GM21717 (cell line): Measurements from ENCODE around the gene TRIM67.
"Not testable (repeated sequence)": the region's sequence is repeated elsewhere in the genome, so short reads cannot be mapped to it uniquely, and the experiment has no call there.

Experiments
- ATAC-seq: cut with Tn5 transposase; IDR thresholded peaks from one replicate; pipeline ENCODE4 v1.9.1; 2021; ENCODE audit warnings: mild to moderate bottlenecking, moderate library complexity; ENCODE audit not compliant: unreplicated experiment

Gene TRIM67

GRCh38 chr1:231161667-231162296 lies at the start of gene TRIM67:
TRIM67 (plus strand) TSS chr1:231162058; CDS start chr1:231162970, 912 bp downstream.
- ATAC-seq, result no peak

- ATAC-seq, result no peak
Measured at GRCh38 chr1:231116738-231117137, 45.1 kb upstream of the TRIM67 start.

GRCh38 chr1:231118704-231119453 lies 43.0 kb upstream of the TRIM67 start:
- ATAC-seq, result no peak

GRCh38 chr1:231121533-231121932 lies 40.3 kb upstream of the TRIM67 start:
- ATAC-seq, result no peak

GRCh38 chr1:231122143-231122542 lies 39.7 kb upstream of the TRIM67 start:
- ATAC-seq, result no peak

- no peak for ATAC-seq
Measured at GRCh38 chr1:231124746-231125145, 37.1 kb upstream of the TRIM67 start.

GRCh38 chr1:231125972-231126580 lies 35.8 kb upstream of the TRIM67 start:
- no peak for ATAC-seq

- ATAC-seq, result not testable (repeated sequence)
Measured at GRCh38 chr1:231127106-231127505, 34.8 kb upstream of the TRIM67 start.

GRCh38 chr1:231128471-231128870 lies 33.4 kb upstream of the TRIM67 start:
- not testable (repeated sequence) for ATAC-seq

- no peak for ATAC-seq
Measured at GRCh38 chr1:231130544-231130943, 31.3 kb upstream of the TRIM67 start.

GRCh38 chr1:231132591-231132990 lies 29.3 kb upstream of the TRIM67 start:
- ATAC-seq, result not testable (repeated sequence)

- no peak for ATAC-seq
Measured at GRCh38 chr1:231134624-231135023, 27.2 kb upstream of the TRIM67 start.

- no peak for ATAC-seq
Measured at GRCh38 chr1:231138236-231138635, 23.6 kb upstream of the TRIM67 start.

GRCh38 chr1:231139125-231139649 lies 22.7 kb upstream of the TRIM67 start:
- no peak for ATAC-seq

- ATAC-seq, result no peak
Measured at GRCh38 chr1:231139659-231140654, 21.9 kb upstream of the TRIM67 start.

- ATAC-seq, result no peak
Measured at GRCh38 chr1:231144416-231145193, 17.3 kb upstream of the TRIM67 start.

GRCh38 chr1:231147896-231148295 lies 14.0 kb upstream of the TRIM67 start:
- ATAC-seq, result no peak

GRCh38 chr1:231151811-231152210 lies 10.0 kb upstream of the TRIM67 start:
- no peak for ATAC-seq

- ATAC-seq, result no peak
Measured at GRCh38 chr1:231153726-231154125, 8.1 kb upstream of the TRIM67 start.

GRCh38 chr1:231155808-231156207 lies 6.0 kb upstream of the TRIM67 start:
- ATAC-seq, result no peak
